HG03521 (cell line): ENCODE data around the gene DKC1.
"Not testable (repeated sequence)": the region's sequence is repeated elsewhere in the genome, so short reads cannot be mapped to it uniquely, and the experiment has no call there.

ENCODE experiments used
- ATAC-seq: cut with Tn5 transposase; IDR thresholded peaks from one replicate; pipeline ENCODE4 v1.9.1; 2021; ENCODE audit warnings: mild to moderate bottlenecking, moderate library complexity; ENCODE audit not compliant: unreplicated experiment

The DKC1 gene

DNA sequence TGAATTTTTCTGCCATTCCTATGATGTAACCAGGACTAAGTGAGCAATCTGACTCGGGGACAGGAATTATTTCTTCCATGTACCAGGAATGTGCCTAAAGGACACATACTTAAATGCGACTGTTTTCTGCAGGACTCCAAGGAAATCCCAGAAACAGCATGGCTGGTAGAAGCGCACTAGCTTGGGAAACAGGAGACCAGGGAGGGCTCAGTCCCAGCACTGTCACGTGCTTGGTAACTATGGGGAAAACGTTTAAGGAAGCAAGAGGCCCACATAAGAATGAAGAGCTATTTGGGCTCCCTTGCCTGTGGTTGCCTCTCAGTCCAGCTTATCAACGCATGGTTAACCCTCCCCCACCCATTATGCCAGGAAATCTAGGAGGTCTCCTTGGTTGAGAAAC is 23.1 kb downstream of the DKC1 start:
- no peak for ATAC-seq

GRCh38 chrX:154791467-154791866 is 28.8 kb downstream of the DKC1 start:
- no peak for ATAC-seq

GRCh38 chrX:154791939-154792338 is 29.3 kb downstream of the DKC1 start:
- no peak for ATAC-seq

- no peak for ATAC-seq
Measured at GRCh38 chrX:154793084-154793795, 30.6 kb downstream of the DKC1 start.

GRCh38 chrX:154795016-154795415 is 32.4 kb downstream of the DKC1 start:
- ATAC-seq = no peak

GRCh38 chrX:154797006-154797405 is 34.3 kb downstream of the DKC1 start:
- no peak for ATAC-seq

- no peak for ATAC-seq
Measured at GRCh38 chrX:154799556-154800348, 37.1 kb downstream of the DKC1 start.

DNA sequence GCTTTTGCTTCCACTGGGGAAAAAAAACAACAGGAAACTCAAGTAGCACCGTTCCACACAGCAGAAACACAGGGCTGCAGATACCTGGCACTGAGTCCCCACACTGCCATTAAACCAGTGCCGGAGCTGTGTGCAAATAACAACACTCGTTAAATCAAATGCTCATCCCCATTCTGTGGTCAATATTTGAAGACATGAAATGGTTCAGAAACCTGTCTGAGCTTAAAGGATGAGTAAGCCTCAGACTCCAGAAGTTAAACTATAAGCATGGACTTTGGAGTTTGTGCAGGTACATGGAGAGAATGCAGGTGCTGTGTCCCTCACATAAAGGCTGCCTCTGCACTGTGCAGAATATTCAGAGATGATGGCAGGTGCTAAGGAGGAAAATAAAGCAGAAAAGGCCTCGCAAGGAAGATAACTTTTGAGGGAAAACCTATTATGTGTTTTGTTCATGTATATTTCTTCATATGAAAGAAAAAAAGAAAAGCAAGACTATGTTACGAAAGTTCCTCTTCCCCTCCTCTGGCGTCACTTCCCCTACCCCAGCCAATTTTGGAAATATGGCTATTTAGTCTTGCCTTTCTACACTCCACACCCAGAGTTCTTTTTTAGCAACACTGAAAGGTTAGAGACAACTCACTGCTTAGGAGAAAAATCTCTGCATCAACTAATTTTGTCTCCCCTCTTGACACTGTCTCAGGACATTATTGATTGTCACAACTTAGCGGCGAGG is 38.0 kb downstream of the DKC1 start:
- no peak for ATAC-seq

DNA sequence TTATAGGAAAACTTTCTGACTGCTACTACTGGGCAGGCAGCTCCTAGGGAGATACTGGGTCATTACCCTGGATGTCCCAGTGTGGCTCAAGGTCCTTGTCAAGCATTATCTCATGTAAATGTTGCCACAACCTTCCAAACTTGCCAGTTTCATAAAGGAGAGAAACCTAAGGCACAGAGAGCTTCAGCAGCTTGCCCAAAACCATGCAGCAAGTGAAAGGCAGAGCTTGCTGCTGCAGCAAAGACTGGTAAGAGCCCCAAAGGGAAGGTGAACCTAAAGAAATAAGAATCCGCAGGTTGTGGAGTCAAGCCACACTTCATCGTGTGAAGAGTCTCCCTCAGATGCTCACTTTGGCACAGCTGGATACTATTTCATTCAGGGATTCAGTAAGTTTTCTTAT is 40.3 kb downstream of the DKC1 start:
- ATAC-seq = no peak

DNA sequence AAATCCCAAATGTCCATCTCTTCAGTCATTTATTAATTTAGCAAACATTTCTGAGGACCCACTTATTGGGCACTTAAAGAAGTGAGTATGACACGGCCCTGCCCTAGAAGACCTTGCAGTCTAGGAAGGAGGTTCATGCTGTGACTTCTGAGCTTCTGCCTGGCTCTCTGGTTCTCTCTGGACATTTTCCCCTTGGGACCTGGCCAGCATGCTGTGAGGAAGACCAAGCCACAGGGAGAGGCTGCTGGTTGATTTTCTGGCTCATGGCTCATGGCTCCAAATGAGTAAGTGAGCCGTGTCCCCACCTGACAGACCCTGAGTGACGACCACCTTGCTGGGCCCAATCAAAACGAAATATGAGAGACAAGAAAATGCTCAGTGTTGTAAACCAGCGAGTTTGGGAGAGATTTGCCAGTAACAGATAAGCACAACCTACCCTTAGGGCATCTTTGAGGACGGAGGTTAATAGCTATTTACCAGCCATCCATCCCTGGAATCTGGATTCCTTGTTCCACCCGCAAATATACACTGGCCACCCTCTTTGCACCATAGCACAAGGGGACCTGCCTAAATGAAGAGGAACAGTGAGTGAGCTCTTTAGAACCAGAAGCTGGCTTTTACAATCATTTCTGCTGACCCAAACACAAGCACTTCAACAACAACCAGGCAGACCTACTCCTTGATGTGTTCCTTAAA is 41.7 kb downstream of the DKC1 start:
- ATAC-seq = no peak

- peak; percentile 92 for ATAC-seq
Measured at GRCh38 chrX:154804957-154805695, 42.5 kb downstream of the DKC1 start, which contains the start of gene MPP1. MPP1 (minus strand) TSS chrX:154805485; CDS start chrX:154805373, 112 bp downstream.

- ATAC-seq = no peak
Measured at GRCh38 chrX:154805696-154806091, 43.0 kb downstream of the DKC1 start.

GRCh38 chrX:154806837-154807501 is 44.3 kb downstream of the DKC1 start:
- ATAC-seq = no peak

DNA sequence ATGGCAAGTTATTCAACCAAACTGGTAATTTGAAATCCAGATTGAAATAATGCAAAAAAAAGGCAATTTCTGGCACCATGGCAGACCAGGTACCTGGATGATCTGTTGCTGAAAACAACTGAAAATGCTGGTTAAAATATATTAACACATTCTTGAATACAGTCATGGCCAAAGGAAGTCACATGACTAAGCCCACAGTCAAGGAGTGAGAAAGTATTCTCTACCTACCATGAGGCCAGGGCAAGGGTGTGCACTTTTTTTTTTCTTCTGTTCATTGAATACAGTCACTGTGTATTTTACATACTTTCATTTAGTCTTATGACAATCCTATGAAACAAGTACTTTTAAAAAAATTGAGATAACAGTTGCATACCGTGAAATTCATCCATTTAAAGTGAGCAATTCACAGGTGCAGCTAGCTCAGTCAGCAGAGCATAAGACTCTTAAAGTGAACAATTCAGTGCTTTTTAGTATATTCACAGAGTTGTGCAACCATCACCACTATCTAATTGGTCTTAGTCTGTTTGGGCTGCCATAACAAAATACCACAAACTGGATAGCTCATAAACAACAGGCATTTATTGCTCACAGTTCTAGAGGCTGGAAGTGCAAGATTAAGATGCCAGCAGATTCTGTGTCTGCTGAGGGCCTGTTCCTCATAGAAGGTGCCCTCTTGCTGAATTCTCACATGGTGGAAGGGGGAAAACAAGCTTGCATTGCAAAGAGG is 47.4 kb downstream of the DKC1 start:
- ATAC-seq = no peak

DNA sequence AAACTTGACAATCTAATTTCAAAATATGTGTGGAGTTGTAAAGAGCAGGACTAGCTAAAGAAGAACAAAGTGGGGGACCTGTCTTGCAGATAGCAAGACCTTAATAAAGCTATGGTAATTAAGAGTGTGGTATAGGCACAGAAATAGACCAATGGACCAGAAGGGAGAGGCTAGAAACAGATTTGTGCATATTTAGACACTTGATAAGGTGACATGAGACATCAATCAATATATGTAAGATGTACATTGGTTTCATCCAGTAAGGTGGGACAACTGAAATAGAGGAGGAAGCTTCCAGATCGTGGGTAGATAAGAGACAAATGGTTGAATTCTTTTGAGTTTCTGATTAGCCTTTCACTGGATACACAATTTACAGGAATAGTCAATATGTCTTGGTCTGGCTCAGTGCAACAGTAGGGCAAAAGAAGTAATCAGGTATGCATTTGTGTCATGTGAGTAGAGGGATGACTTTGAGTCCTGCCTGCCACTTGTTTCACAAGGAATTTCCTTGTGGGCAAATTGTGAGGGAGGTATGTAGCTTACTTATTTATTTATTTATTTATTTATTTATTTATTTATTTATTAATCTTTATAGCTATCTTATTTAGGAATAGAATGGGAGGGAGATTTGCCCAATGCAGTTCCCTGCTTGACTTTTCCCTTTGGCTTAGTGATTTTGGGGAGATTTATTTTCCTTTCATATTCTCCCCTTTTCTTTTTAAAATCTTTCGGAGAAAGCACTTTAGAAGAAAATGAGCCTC is 49.9 kb downstream of the DKC1 start:
- ATAC-seq = no peak

GRCh38 chrX:154813801-154814200 is 51.1 kb downstream of the DKC1 start:
- ATAC-seq = no peak

DNA sequence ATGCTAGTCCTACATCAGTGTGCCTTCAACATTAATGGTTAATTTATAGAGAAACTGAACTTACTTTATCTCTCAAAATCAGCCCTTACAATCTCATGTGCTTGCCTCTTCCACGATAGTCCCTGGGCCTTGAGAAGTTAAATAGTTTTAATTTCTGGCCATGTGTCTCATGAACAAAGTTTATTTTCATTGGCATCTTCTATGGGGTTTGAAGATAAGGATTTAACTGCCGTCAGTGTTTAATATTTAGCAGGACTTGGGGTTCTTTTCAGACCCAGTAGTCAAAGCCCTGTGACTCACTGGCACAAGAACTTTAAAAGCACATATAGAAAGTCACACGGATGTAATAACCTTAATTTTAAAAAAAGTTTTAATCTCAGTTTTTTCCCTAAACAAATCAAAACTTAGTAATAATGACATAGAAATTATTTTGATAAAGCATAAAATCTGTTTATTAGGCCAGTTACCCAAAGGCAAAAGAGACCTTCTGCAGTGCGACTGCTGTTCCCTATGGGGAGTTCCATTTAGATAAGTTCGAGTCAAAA is 52.7 kb downstream of the DKC1 start:
- no peak for ATAC-seq

DNA sequence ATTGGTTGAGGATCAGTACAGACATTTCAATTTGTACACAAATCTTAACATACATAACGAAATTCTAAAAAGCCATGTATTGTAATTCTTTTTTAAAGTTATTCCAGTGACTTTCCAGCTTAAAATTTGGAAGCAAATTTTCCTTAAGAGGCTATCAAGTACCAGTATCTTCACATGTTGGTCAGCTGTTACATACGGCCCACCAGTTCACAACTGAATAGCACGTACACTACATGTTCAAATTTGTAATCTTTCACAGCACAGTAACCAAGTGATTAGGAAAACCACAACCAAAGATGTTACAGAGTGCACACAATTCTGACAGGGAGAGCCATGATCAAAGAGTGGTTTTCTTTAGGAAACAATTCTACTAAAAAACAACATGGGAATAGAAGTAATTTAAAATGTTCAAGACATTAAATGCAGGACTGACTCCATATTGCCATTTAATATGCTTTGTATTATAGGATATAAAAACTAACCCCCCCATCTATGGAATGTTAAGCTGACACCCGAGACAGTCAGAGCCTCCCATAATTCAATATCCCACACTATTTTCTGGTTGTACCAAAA is 53.7 kb downstream of the DKC1 start:
- not testable (repeated sequence) for ATAC-seq
